BE2C (cell line): ENCODE data around the gene JAML.

Experiments used
- DNase-seq: peaks from one replicate; pipeline ENCODE4 v3.0.0-alpha.2; 2020
- H3K27me3 ChIP-seq: fragments of 250-450 bp; sonication (Bioruptor Pico); 2 replicates; pipeline ENCODE4 v1.5.1; 2020; ENCODE audit warnings: mild to moderate bottlenecking
- H3K36me3 ChIP-seq: fragments of 250-450 bp; sonication (Bioruptor Pico); 2 replicates; pipeline ENCODE4 v1.5.1; 2020; ENCODE audit warnings: mild to moderate bottlenecking
- H3K4me1 ChIP-seq: fragments of 250-450 bp; sonication (Bioruptor Pico); 2 replicates; pipeline ENCODE4 v1.5.1; 2020
- H3K4me3 ChIP-seq: 2 replicates; pipeline ENCODE4 v1.5.1; 2011; ENCODE audit warnings: low read depth, low read length
- H3K9me3 ChIP-seq: fragments of 250-450 bp; sonication (Bioruptor Pico); 2 replicates; pipeline ENCODE4 v1.5.1; 2020
- TF ChIP-seq, protein P1 (sequence below): IDR thresholded peaks from 2 replicates; pipeline ENCODE4 v1.5.1; 2012; ENCODE audit warnings: mild to moderate bottlenecking, low read depth, low read length

The JAML gene

DNA sequence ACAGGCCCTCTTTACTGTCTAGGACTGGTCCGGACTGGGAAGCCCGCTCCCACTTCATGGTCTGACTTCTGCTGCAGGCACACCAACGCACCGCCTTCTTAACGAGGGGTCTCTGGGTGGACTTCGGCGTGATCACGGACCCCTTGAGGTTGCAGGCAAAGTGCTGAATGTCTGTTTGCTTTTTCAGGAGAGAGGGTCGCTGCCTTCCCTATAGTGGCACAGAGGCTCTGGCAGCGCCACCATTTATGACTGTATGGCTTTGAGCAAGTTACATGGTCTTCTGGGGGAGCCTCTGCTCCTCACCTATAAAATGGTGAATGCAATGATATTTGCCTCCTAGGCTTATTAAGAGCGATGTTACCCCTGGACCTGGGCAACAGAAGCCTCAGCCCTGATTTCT, 70.8 kb downstream of the JAML start:
- H3K4me3 ChIP-seq, result no peak overlapping the region
- H3K36me3 ChIP-seq, result no peaks in the 10 kb centered on the region
- no peaks in the 10 kb centered on the region; the same call in 1 of the 2 replicates for H3K9me3 ChIP-seq
- no peak for DNase-seq
- peaks cover 75% of the 10 kb centered on the region for H3K27me3 ChIP-seq
- TF ChIP-seq, protein P1, sequence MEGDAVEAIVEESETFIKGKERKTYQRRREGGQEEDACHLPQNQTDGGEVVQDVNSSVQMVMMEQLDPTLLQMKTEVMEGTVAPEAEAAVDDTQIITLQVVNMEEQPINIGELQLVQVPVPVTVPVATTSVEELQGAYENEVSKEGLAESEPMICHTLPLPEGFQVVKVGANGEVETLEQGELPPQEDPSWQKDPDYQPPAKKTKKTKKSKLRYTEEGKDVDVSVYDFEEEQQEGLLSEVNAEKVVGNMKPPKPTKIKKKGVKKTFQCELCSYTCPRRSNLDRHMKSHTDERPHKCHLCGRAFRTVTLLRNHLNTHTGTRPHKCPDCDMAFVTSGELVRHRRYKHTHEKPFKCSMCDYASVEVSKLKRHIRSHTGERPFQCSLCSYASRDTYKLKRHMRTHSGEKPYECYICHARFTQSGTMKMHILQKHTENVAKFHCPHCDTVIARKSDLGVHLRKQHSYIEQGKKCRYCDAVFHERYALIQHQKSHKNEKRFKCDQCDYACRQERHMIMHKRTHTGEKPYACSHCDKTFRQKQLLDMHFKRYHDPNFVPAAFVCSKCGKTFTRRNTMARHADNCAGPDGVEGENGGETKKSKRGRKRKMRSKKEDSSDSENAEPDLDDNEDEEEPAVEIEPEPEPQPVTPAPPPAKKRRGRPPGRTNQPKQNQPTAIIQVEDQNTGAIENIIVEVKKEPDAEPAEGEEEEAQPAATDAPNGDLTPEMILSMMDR, result no peak
- no peaks in the 10 kb centered on the region for H3K4me1 ChIP-seq

DNA sequence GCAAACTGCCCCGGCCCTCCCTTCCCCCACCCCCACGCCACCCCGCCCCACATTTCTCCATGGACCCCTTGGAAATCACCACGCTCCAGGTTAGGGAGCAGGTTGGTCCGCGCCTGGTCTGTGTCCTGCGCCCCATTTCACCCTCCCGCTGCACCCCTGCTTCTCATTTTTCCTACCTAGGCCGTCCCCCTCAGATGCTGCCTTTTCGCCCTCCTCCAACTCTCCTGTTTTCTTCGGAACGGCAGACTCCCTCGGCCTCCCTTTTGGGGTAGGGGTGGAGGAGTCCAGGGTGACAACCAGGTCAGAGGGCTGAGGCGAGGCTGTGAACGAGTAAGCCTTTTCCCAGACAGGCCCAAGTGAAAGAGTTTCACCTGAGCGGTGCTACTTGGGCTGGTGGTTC, 71.3 kb downstream of the JAML start:
- no peaks in the 10 kb centered on the region for H3K4me1 ChIP-seq
- H3K9me3 ChIP-seq, result no peaks in the 10 kb centered on the region; the same call in 1 of the 2 replicates
- TF ChIP-seq, protein P1, result no peak
- H3K4me3 ChIP-seq, result no peak overlapping the region
- DNase-seq, result no peak
- H3K27me3 ChIP-seq, result peaks cover 70% of the 10 kb centered on the region
- H3K36me3 ChIP-seq, result no peaks in the 10 kb centered on the region

DNA sequence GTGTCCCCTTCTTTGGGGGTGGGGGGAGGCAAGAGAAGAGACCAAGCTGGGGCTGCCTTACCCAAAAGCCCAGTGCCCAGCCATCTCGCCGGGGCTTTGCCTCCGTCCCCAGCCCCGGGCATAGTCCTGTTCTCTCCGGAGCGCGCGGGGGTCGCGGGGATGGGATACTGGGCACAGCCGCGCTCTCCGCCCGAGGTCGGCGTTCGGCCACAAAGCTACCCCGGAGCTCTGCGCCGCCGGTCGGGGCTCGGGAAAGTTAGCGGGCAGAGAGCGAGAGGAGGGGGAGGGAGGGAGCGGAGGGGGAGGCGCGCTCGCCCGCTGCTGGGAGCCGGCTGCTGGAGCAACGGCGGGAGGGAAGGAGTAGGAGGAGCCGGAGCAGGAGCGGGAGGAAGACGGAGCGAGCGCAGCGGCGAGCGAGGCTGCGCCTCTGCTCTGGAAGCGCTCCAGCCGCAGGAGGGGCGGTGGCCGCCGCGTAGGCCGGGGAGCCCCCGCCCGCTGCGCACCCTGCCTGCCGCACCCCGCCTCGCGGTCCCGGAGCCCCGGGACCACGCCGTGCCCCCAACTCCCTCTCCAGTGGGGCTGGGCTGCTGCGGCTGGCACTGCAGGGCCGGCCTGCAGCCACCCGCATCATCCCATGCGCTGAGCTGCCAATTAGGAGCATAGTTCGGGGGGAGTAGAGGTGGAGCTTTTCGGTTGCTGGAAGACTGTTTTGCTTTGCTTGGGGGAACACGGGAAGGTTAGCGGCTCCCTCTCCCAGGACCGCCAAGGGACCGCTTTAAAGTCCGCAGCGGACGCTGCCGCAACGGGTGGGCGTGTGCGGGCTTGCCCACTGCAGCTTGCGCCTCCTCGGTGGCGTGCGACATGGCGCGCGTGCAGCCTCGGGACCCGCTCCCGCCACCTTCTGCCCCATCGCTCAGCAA, 72.0 kb downstream of the JAML start, which contains the start of gene SCN4B:
Gene SCN4B, minus strand, starts transcription at position 272 of the 920 bp plus-strand sequence. Its CDS starts 150 bp downstream, at position 122.
- TF ChIP-seq, protein P1, result no peak
- H3K4me3 ChIP-seq, result peak within 1 kb of the TSS; percentile 62
- H3K9me3 ChIP-seq, result no peaks in the 10 kb centered on the region; the same call in 1 of the 2 replicates
- peaks cover 63% of the 10 kb centered on the region for H3K27me3 ChIP-seq
- H3K4me1 ChIP-seq, result no peaks in the 10 kb centered on the region
- DNase-seq, result peak; percentile 80
- no peaks in the 10 kb centered on the region for H3K36me3 ChIP-seq

DNA sequence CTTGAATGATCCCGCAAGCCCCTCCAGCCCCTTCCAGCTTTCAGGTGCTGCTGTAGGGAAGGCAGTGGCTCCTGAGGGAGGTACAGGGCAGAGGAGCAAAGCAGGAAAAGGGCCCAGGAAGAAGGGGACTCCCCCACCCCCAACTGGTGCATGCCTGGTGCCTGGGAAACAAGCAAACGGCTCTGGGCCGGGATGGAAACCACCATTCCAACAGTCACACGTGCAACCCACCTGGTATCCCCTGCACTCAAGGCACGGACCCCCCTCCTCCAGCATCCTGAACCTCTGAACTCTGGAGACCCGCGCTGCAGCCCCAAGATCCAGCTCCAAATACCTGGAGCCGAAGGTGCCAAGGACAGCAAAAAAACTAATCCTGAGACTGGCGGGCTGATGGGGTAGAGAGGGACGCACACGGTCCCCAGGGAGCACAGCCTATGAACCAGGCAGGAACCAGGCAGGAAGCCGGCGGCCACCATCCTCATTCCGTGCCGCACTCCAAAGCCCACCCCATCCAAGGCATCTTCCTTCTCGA, 72.7 kb downstream of the JAML start:
- Histone ChIP-seq H3K27me3 (peaks cover 56% of the 10 kb centered on the region), H3K9me3 (no peaks in the 10 kb centered on the region; the same call in 1 of the 2 replicates), H3K4me1 (no peaks in the 10 kb centered on the region), H3K4me3 (peak overlapping the region; percentile 62), H3K36me3 (no peaks in the 10 kb centered on the region)
- TF ChIP-seq, protein P1, result no peak
- DNase-seq, result no peak

DNA sequence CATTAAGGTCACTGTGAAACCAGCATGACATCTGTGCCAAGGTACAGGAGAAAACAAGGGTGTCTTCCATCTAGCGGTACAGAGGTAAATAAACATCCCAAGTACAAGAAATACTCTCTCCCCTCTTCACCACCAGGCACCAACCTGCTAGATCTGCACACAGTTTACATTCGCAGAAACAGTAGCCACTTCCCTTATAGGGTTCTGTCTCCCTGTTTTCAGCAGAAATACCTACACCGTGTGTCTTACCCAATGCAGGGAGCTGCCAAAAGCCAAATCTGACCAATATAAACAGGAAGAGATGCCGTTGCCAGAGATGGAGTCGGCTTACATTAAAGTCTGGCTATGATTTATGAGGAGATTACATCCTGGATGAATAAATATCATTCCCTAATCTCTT, 73.4 kb downstream of the JAML start:
- Histone ChIP-seq H3K27me3 (peaks cover 49% of the 10 kb centered on the region), H3K4me1 (no peaks in the 10 kb centered on the region)

More for the DNA sequence above, 73.4 kb downstream of the JAML start:
- Histone ChIP-seq H3K4me3 (no peak overlapping the region), H3K9me3 (no peaks in the 10 kb centered on the region; the same call in 1 of the 2 replicates), H3K36me3 (no peaks in the 10 kb centered on the region)
- DNase-seq, result no peak
- TF ChIP-seq, protein P1, result no peak
